ENCODE results near the gene SLC30A7.

Gene SLC30A7

DNA sequence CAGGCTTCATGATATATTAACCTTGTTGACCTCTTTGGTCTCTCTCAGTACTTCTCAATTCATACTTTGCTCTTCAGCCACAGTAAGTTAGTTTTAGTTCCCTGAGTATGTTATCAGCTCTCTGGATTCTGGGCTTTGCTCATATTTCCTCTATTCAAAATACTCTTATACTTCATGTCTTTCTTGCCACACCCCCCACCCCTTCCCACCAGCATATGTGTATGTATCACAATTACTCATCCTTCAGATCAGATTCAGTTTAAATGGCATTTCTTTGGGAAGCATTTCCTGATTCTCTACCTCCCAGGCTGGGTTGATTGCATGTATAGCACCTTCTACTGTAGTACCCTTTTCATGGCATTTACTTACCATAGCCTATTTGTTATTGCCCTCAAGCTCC is 28.3 kb downstream of the SLC30A7 start:
- H3K9me3 Mint-ChIP-seq, result no peaks in the 10 kb centered on the region
- TF ChIP-seq, protein P1, sequence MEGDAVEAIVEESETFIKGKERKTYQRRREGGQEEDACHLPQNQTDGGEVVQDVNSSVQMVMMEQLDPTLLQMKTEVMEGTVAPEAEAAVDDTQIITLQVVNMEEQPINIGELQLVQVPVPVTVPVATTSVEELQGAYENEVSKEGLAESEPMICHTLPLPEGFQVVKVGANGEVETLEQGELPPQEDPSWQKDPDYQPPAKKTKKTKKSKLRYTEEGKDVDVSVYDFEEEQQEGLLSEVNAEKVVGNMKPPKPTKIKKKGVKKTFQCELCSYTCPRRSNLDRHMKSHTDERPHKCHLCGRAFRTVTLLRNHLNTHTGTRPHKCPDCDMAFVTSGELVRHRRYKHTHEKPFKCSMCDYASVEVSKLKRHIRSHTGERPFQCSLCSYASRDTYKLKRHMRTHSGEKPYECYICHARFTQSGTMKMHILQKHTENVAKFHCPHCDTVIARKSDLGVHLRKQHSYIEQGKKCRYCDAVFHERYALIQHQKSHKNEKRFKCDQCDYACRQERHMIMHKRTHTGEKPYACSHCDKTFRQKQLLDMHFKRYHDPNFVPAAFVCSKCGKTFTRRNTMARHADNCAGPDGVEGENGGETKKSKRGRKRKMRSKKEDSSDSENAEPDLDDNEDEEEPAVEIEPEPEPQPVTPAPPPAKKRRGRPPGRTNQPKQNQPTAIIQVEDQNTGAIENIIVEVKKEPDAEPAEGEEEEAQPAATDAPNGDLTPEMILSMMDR (IDR thresholded peaks at IDR 0.05; ENCODE audit: unreplicated experiment in 3 of 3), result no peak
- no peaks in the 10 kb centered on the region for H3K4me1 Mint-ChIP-seq
- no peak overlapping the region for H3K27ac Mint-ChIP-seq
- H3K27me3 Mint-ChIP-seq (ENCODE audit: low read depth), result no peaks in the 10 kb centered on the region
- peaks cover 32% of the 10 kb centered on the region for H3K36me3 Mint-ChIP-seq (ENCODE audit: low read depth)
- H3K4me3 Mint-ChIP-seq, result no peak overlapping the region

- H3K4me3 Mint-ChIP-seq, result no peak overlapping the region
- TF ChIP-seq, protein P1 (IDR thresholded peaks at IDR 0.05; ENCODE audit: unreplicated experiment in 3 of 3), result no peak
These were observed 29.1 kb downstream of the SLC30A7 start for GRCh38 chr1:100924991-100925390.

GRCh38 chr1:100926240-100926639 is 30.4 kb downstream of the SLC30A7 start:
- TF ChIP-seq, protein P1 (IDR thresholded peaks at IDR 0.05; ENCODE audit: unreplicated experiment in 3 of 3), result no peak
- Mint-ChIP-seq H3K27ac (no peak overlapping the region), H3K36me3 (ENCODE audit: low read depth) (peaks cover 29% of the 10 kb centered on the region), H3K4me3 (no peak overlapping the region), H3K4me1 (no peaks in the 10 kb centered on the region), H3K9me3 (no peaks in the 10 kb centered on the region), H3K27me3 (ENCODE audit: low read depth) (no peaks in the 10 kb centered on the region)

More at GRCh38 chr1:100924991-100925390, 29.1 kb downstream of the SLC30A7 start:
- peaks cover 32% of the 10 kb centered on the region for H3K36me3 Mint-ChIP-seq (ENCODE audit: low read depth)
- no peaks in the 10 kb centered on the region for H3K27me3 Mint-ChIP-seq (ENCODE audit: low read depth)
- no peaks in the 10 kb centered on the region for H3K4me1 Mint-ChIP-seq
- no peaks in the 10 kb centered on the region for H3K9me3 Mint-ChIP-seq
- H3K27ac Mint-ChIP-seq, result no peak overlapping the region

GRCh38 chr1:100927276-100927675 is 31.4 kb downstream of the SLC30A7 start:
- Mint-ChIP-seq H3K27me3 (ENCODE audit: low read depth) (no peaks in the 10 kb centered on the region), H3K9me3 (no peaks in the 10 kb centered on the region), H3K27ac (no peak overlapping the region), H3K4me1 (no peaks in the 10 kb centered on the region), H3K36me3 (ENCODE audit: low read depth) (peaks cover 32% of the 10 kb centered on the region), H3K4me3 (no peak overlapping the region)
- TF ChIP-seq, protein P1 (IDR thresholded peaks at IDR 0.05; ENCODE audit: unreplicated experiment in 3 of 3), result no peak

DNA sequence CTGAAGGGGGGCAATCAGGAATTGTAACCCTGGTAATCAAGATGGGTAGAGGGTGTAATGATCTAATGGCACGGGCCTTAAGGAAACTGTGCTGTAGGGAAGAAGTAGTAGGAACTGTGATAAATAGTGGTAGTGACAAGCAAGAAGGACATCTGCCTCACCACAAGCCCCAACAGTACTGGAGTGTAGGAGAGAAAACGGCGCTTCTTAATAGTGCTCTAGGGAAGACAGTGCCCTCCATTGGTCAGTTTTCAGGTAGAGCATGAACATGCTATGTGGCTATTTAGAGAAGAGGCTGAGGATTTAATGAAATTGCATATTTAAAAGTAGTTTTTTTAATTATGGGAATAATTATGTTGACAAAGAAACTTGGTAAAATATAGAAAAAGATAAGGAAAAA is 32.2 kb downstream of the SLC30A7 start:
- Mint-ChIP-seq H3K4me3 (no peak overlapping the region), H3K9me3 (no peaks in the 10 kb centered on the region), H3K4me1 (no peaks in the 10 kb centered on the region), H3K27me3 (ENCODE audit: low read depth) (no peaks in the 10 kb centered on the region), H3K36me3 (ENCODE audit: low read depth) (peaks cover 32% of the 10 kb centered on the region), H3K27ac (no peak overlapping the region)
- TF ChIP-seq, protein P1 (IDR thresholded peaks at IDR 0.05; ENCODE audit: unreplicated experiment in 3 of 3), result no peak

DNA sequence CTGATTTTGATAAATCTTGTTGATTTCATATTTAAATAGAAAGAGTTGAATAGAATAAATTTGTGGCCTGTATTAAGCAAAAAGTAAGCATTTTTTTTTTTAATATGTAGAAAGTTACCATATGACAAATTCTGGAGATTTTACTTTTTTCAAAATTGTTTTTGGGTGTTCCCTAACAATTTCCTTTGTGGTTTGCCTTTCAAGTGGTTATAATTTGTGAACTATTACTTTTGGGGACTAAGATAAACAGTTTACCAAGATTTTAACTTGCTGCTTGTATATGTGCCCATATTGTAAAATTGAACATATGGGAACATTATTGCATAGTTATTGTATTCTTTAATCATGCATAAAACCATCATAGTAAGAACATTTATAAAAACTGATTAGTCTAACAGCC is 34.6 kb downstream of the SLC30A7 start:
- H3K4me3 Mint-ChIP-seq, result no peak overlapping the region
- H3K36me3 Mint-ChIP-seq (ENCODE audit: low read depth), result peaks cover 31% of the 10 kb centered on the region
- H3K4me1 Mint-ChIP-seq, result no peaks in the 10 kb centered on the region
- no peaks in the 10 kb centered on the region for H3K9me3 Mint-ChIP-seq
- TF ChIP-seq, protein P1 (IDR thresholded peaks at IDR 0.05; ENCODE audit: unreplicated experiment in 3 of 3), result no peak
- no peaks in the 10 kb centered on the region for H3K27me3 Mint-ChIP-seq (ENCODE audit: low read depth)
- no peak overlapping the region for H3K27ac Mint-ChIP-seq

All from nephron (organoid).